H9 (cell line): ENCODE measurements around the gene MYO1D. TPM values are rescaled to one million over a fixed set of nuclear protein-coding genes. Genes with fewer than 3 reads are reported as not detected.

ENCODE experiments used
- DNase-seq: peaks from one replicate; pipeline ENCODE4 v3.0.0-alpha.2; 2017
- H2AFZ ChIP-seq: one replicate; pipeline ENCODE4 v1.6.1; 2013; ENCODE audit warnings: mild to moderate bottlenecking, low read length, control low read depth, moderate library complexity
- H2AK5ac ChIP-seq: 2 replicates; pipeline ENCODE4 v1.6.1; 2013; ENCODE audit warnings: low read length, control low read depth, mixed read lengths; ENCODE audit not compliant: insufficient read length
- H2BK120ac ChIP-seq: one replicate; pipeline ENCODE4 v1.6.1; 2013; ENCODE audit warnings: low read depth, mild to moderate bottlenecking, low read length, control low read depth, inconsistent platforms; ENCODE audit not compliant: poor library complexity, severe bottlenecking
- H2BK12ac ChIP-seq: 2 replicates; pipeline ENCODE4 v1.6.1; 2013; ENCODE audit warnings: low read length, control low read depth, mixed read lengths, low read depth; ENCODE audit not compliant: insufficient read length
- H2BK15ac ChIP-seq: 2 replicates; pipeline ENCODE4 v1.6.1; 2013; ENCODE audit warnings: low read depth, low read length, control low read depth
- H2BK20ac ChIP-seq: one replicate; pipeline ENCODE4 v1.6.1; 2013; ENCODE audit warnings: low read depth, mild to moderate bottlenecking, low read length, control low read depth, inconsistent platforms; ENCODE audit not compliant: poor library complexity, severe bottlenecking
- H2BK5ac ChIP-seq: 2 replicates; pipeline ENCODE4 v1.6.1; 2013; ENCODE audit warnings: low read length, control low read depth, mixed read lengths; ENCODE audit not compliant: insufficient read length
- H3K14ac ChIP-seq: 2 replicates; pipeline ENCODE4 v1.6.1; 2013; ENCODE audit warnings: low read length, control low read depth; ENCODE audit not compliant: insufficient read depth
- H3K18ac ChIP-seq: 2 replicates; pipeline ENCODE4 v1.6.1; 2013; ENCODE audit warnings: low read depth, mild to moderate bottlenecking, mixed read lengths, low read length, control low read depth; ENCODE audit not compliant: insufficient read length
- H3K23ac ChIP-seq: 2 replicates; pipeline ENCODE4 v1.6.1; 2013; ENCODE audit warnings: low read length, control low read depth, mixed read lengths, low read depth; ENCODE audit not compliant: insufficient read length
- H3K23me2 ChIP-seq: 2 replicates; pipeline ENCODE4 v1.6.1; 2013; ENCODE audit warnings: low read depth, mild to moderate bottlenecking, mixed read lengths, low read length, control low read depth; ENCODE audit not compliant: insufficient read length, poor library complexity, severe bottlenecking
- H3K27ac ChIP-seq: 2 replicates; pipeline ENCODE4 v1.5.1; 2013; ENCODE audit warnings: low read length, control low read depth, mixed read lengths, low read depth; ENCODE audit not compliant: insufficient read length
- H3K27me3 ChIP-seq: 2 replicates; pipeline ENCODE4 v1.6.1; 2013; ENCODE audit warnings: low read length, control low read depth, inconsistent platforms; ENCODE audit not compliant: insufficient read depth
- H3K4ac ChIP-seq: 2 replicates; pipeline ENCODE4 v1.6.1; 2013; ENCODE audit warnings: low read depth, mild to moderate bottlenecking, control low read depth, inconsistent platforms, low read length, moderate library complexity
- H3K4me1 ChIP-seq: 2 replicates; pipeline ENCODE4 v1.6.1; 2013; ENCODE audit warnings: low read length, control low read depth, inconsistent platforms; ENCODE audit not compliant: insufficient read depth
- H3K4me2 ChIP-seq: 2 replicates; pipeline ENCODE4 v1.6.1; 2013; ENCODE audit warnings: low read length, control low read depth, mixed read lengths; ENCODE audit not compliant: insufficient read length, insufficient read depth
- H3K56ac ChIP-seq: 2 replicates; pipeline ENCODE4 v1.6.1; 2013; ENCODE audit warnings: low read depth, mild to moderate bottlenecking, mixed read lengths, low read length, control low read depth; ENCODE audit not compliant: insufficient read length
- H3K79me1 ChIP-seq: 2 replicates; pipeline ENCODE4 v1.6.1; 2013; ENCODE audit warnings: low read depth, mild to moderate bottlenecking, moderate library complexity, low read length, control low read depth, inconsistent platforms; ENCODE audit not compliant: insufficient read depth, poor library complexity, severe bottlenecking
- H3K79me2 ChIP-seq: 2 replicates; pipeline ENCODE4 v1.6.1; 2013; ENCODE audit warnings: low read length, control low read depth, inconsistent platforms; ENCODE audit not compliant: insufficient read depth
- H3K9ac ChIP-seq: 2 replicates; pipeline ENCODE4 v1.6.1; 2013; ENCODE audit warnings: low read length, control low read depth, mixed read lengths; ENCODE audit not compliant: insufficient read length; ENCODE audit errors: extremely low read depth
- H3K9me3 ChIP-seq: one replicate; pipeline ENCODE4 v1.6.1; 2013; ENCODE audit warnings: low read depth, low read length, inconsistent platforms; ENCODE audit not compliant: control insufficient read depth
- H3T11ph ChIP-seq: one replicate; pipeline ENCODE4 v1.6.1; 2013; ENCODE audit warnings: mild to moderate bottlenecking, low read length, control low read depth, inconsistent platforms
- H4K20me1 ChIP-seq: one replicate; pipeline ENCODE4 v1.6.1; 2013; ENCODE audit not compliant: control insufficient read depth, insufficient read length, insufficient read depth
- H4K5ac ChIP-seq: 2 replicates; pipeline ENCODE4 v1.6.1; 2013; ENCODE audit warnings: low read depth, mild to moderate bottlenecking, mixed read lengths, low read length, control low read depth; ENCODE audit not compliant: insufficient read length
- H4K8ac ChIP-seq: replicated peaks from 2 replicates; pipeline ENCODE4 v1.6.1; 2013; ENCODE audit warnings: low read length, control low read depth, mixed read lengths, low read depth; ENCODE audit not compliant: insufficient read length
- H4K91ac ChIP-seq: 2 replicates; pipeline ENCODE4 v1.6.1; 2013; ENCODE audit warnings: low read depth, mild to moderate bottlenecking, moderate library complexity, mixed read lengths, low read length, control low read depth; ENCODE audit not compliant: insufficient read length
- H3K27ac Mint-ChIP-seq, 3 experiments: 2 replicates in 2 of 3; 3 replicates in 1 of 3; pipeline ENCODE4 v1.8.0; 2020 to 2021; ENCODE audit warnings: mixed read lengths in 3 of 3, mild to moderate bottlenecking in 1 of 3, moderate library complexity in 1 of 3
- H3K27me3 Mint-ChIP-seq: 2 replicates; pipeline ENCODE4 v1.8.0; 2021; ENCODE audit warnings: low read depth, mild to moderate bottlenecking, moderate library complexity, mixed read lengths
- H3K36me3 Mint-ChIP-seq, 3 experiments: 2 replicates in 2 of 3; 3 replicates in 1 of 3; pipeline ENCODE4 v1.8.0; 2020 to 2021; ENCODE audit warnings: low read depth in 3 of 3, mixed read lengths in 3 of 3; ENCODE audit not compliant: insufficient read depth in 1 of 3
- H3K4me1 Mint-ChIP-seq, 2 experiments: 2 replicates each; pipeline ENCODE4 v1.8.0; 2020; ENCODE audit warnings: mixed read lengths in 2 of 2
- H3K4me3 Mint-ChIP-seq, 2 experiments: 2 replicates in 1 of 2; 3 replicates in 1 of 2; pipeline ENCODE4 v1.8.0; 2020 to 2021; ENCODE audit warnings: mild to moderate bottlenecking in 2 of 2, mixed read lengths in 2 of 2, moderate library complexity in 1 of 2
- H3K9me3 Mint-ChIP-seq, 2 experiments: 2 replicates in 1 of 2; 3 replicates in 1 of 2; pipeline ENCODE4 v1.8.0; 2020; ENCODE audit warnings: mild to moderate bottlenecking in 2 of 2, mixed read lengths in 2 of 2, moderate library complexity in 1 of 2
- WGBS: extraction: QIAGEN DNeasy Blood & Tissue Kit; methylation state at CpG from one replicate; pipeline ENCODE4 v1.1.7; 2013; ENCODE audit warnings: missing lambda C conversion rate, low lambda C conversion rate, mixed read lengths; ENCODE audit not compliant: insufficient read length; ENCODE audit errors: extremely low coverage; 5-methylcytosine and 5-hydroxymethylcytosine counted together
- total RNA-seq: library from RNA; stranded (reverse); gene quantifications from 2 replicates; pipeline ENCODE4 v1.2.1, GENCODE V29; 2021
- TF ChIP-seq, protein P1 (sequence below): fragments of 200-600 bp; sonication (generic); conservative IDR thresholded peaks from 3 replicates; pipeline ENCODE4 v1.8.0; 2021; ENCODE audit warnings: antibody characterized with exemption, mild to moderate bottlenecking

Gene MYO1D
- total RNA-seq, 1 experiment from 2014 or later, result 19.0 TPM

DNA sequence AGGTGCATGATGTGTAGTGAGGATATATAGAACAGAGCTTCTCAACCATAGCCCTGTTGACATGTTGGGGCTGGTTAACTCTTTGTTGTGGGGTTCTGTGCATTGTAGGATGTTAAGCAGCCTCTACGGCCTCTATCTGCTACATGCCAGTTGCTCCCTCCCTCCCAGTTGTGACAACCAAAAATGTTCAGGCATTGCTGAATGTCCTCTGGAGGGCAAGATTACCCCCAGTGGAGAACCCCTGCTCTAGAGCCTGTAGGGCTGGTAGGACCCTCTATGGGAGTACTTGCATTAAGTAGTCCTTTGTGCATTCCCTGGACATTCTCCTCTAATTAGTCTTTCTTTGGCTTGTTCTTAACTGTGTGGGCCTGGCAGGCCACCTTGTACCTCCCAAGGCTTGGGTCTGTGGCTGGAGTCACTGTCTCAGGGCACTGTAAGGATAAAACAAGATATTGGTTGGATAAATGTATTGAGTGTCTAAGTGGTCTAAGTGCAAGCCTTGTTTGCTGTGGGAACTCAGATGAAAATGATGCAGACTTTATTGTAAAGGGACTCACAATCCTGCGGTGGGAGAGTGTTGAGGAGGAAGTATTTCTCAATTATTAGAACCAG lies 19.8 kb upstream of the MYO1D start:
- Histone ChIP-seq H3T11ph (no peak overlapping the region), H4K8ac (no peak overlapping the region), H3K4me1 (no peaks in the 10 kb centered on the region), H3K9me3 (no peaks in the 10 kb centered on the region), H3K56ac (no peak overlapping the region), H3K18ac (no peak overlapping the region), H3K9ac (no peak overlapping the region), H3K23ac (no peak overlapping the region), H2BK5ac (no peak overlapping the region), H2BK20ac (no peak overlapping the region), H2BK15ac (no peak overlapping the region), H3K79me1 (no peaks in the 10 kb centered on the region), H2BK120ac (no peak overlapping the region), H2AFZ (no peak overlapping the region), H3K23me2 (no peaks in the 10 kb centered on the region), H2AK5ac (no peak overlapping the region), H3K4ac (no peak overlapping the region), H3K27ac (no peak overlapping the region), H2BK12ac (no peak overlapping the region), H4K5ac (no peak overlapping the region), H3K4me2 (no peak overlapping the region), H4K91ac (no peak overlapping the region), H3K79me2 (no peaks in the 10 kb centered on the region), H4K20me1 (no peaks in the 10 kb centered on the region), H3K27me3 (no peaks in the 10 kb centered on the region), H3K14ac (no peak overlapping the region)
- H3K27ac Mint-ChIP-seq, result peak overlapping the region in 1 of 3 experiments; percentile 69; a peak in 1 of 7 replicates
- TF ChIP-seq, protein P1, sequence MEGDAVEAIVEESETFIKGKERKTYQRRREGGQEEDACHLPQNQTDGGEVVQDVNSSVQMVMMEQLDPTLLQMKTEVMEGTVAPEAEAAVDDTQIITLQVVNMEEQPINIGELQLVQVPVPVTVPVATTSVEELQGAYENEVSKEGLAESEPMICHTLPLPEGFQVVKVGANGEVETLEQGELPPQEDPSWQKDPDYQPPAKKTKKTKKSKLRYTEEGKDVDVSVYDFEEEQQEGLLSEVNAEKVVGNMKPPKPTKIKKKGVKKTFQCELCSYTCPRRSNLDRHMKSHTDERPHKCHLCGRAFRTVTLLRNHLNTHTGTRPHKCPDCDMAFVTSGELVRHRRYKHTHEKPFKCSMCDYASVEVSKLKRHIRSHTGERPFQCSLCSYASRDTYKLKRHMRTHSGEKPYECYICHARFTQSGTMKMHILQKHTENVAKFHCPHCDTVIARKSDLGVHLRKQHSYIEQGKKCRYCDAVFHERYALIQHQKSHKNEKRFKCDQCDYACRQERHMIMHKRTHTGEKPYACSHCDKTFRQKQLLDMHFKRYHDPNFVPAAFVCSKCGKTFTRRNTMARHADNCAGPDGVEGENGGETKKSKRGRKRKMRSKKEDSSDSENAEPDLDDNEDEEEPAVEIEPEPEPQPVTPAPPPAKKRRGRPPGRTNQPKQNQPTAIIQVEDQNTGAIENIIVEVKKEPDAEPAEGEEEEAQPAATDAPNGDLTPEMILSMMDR, result no peak
- peaks cover 3 to 4% of the 10 kb centered on the region in 2 experiments; a peak in 3 of 5 replicates for H3K9me3 Mint-ChIP-seq
- no CpG with 5 or more reads among the region's 2 CpGs for WGBS
- H3K4me3 Mint-ChIP-seq, result no peak overlapping the region
- peaks cover 0 to 4% (median 2%) of the 10 kb centered on the region in 3 experiments; a peak in 1 of 7 replicates for H3K36me3 Mint-ChIP-seq
- DNase-seq, result no peak
- no peaks in the 10 kb centered on the region for H3K4me1 Mint-ChIP-seq
- peaks cover 6% of the 10 kb centered on the region for H3K27me3 Mint-ChIP-seq
